Esophagus muscularis mucosa (tissue), 4 donors: Measurements from ENCODE around the gene RNF157. TPM values are rescaled to one million over a fixed set of nuclear protein-coding genes. Genes with fewer than 3 reads are reported as not detected.
A peak's percentile ranks its signal among the peaks of the same experiment; 100 is the strongest.
"Not testable (repeated sequence)": the region's sequence is repeated elsewhere in the genome, so short reads cannot be mapped to it uniquely, and the experiment has no call there.

ENCODE experiments used
- DNase-seq: peaks from one replicate; pipeline ENCODE4 v3.0.0-alpha.2; 2017; ENCODE audit errors: extremely low spot score
- H3K27ac ChIP-seq, 4 donors: fragments of 200-600 bp; sonication (generic); replicated peaks in 1 of 4; 1 replicate in 3 of 4; 2 replicates in 1 of 4; pipeline ENCODE4 v1.5.1; 2016 to 2019; ENCODE audit warnings: mild to moderate bottlenecking in 1 of 4
- H3K27me3 ChIP-seq, 4 donors: fragments of 200-600 bp; sonication (generic); one replicate each; pipeline versions ENCODE4 v1.5.1 to v1.6.0; 2016 to 2019
- H3K36me3 ChIP-seq, 4 donors: fragments of 200-600 bp; sonication (generic); one replicate each; pipeline ENCODE4 v1.5.1; 2016 to 2019
- H3K4me1 ChIP-seq, 4 donors: fragments of 200-600 bp; sonication (generic); one replicate each; pipeline ENCODE4 v1.5.1; 2016 to 2019
- H3K4me3 ChIP-seq, 4 donors: fragments of 200-600 bp; sonication (generic); 1 replicate in 2 of 4; 2 replicates in 2 of 4; pipeline ENCODE4 v1.5.1; 2016 to 2019; ENCODE audit warnings: mild to moderate bottlenecking in 4 of 4, moderate library complexity in 1 of 4
- H3K9me3 ChIP-seq, 4 donors: fragments of 200-600 bp; sonication (generic); 1 replicate in 3 of 4; 2 replicates in 1 of 4; pipeline ENCODE4 v1.5.1; 2016 to 2019
- CTCF ChIP-seq, 3 experiments: fragments of 200-600 bp in 2 of 3; fragments of 450-650 bp in 1 of 3; sonication (generic) in 2 of 3; IDR thresholded peaks; one replicate each; pipeline ENCODE4 v1.5.1; 2017 to 2019; ENCODE audit warnings: antibody characterized with exemption in 3 of 3, mild to moderate bottlenecking in 2 of 3, moderate library complexity in 1 of 3
- EP300 ChIP-seq: sonication (generic); formaldehyde crosslinking; IDR thresholded peaks from one replicate; pipeline ENCODE4 v1.6.1; 2017; ENCODE audit warnings: antibody characterized with exemption
- POLR2A ChIP-seq: fragments of 450-650 bp; IDR thresholded peaks from one replicate; pipeline ENCODE4 v1.6.1; 2017; ENCODE audit warnings: antibody characterized with exemption, moderate library complexity, mild to moderate bottlenecking, low read depth
- POLR2AphosphoS5 ChIP-seq, 2 donors: sonication (generic); formaldehyde crosslinking; IDR thresholded peaks; one replicate each; pipeline ENCODE4 v1.6.1; 2017; ENCODE audit warnings: antibody characterized with exemption in 2 of 2
- whole genome bisulfite sequencing: methylation state at CpG from one replicate; pipeline ENCODE4 v1.1.5; 2018; 5-methylcytosine and 5-hydroxymethylcytosine counted together
- intact Hi-C: fragments of 100-400 bp; cut with DNase I; formaldehyde crosslinking; loops from one replicate; pipeline ENCODE4 v1.15.1; 2023
- total RNA-seq, 4 donors: library from RNA; depleted of rRNA; stranded (reverse); fragments of >200 nt; gene quantifications; one replicate each; pipeline versions ENCODE4 v1.1.0 to v1.2.1, GENCODE V29; 2016

Gene RNF157
- total RNA-seq, 4 donors from 2014 or later, result 2.1 to 8.1 (median 4.8) TPM

- no peaks in the 10 kb centered on the region for H3K36me3 ChIP-seq
- peaks cover 13 to 26% (median 22%) of the 10 kb centered on the region in 4 donors for H3K4me1 ChIP-seq
- intact Hi-C loops, result no loop called here
- TF ChIP-seq POLR2A (no peak), CTCF (IDR thresholded peaks at IDR 0.05) (no peak), POLR2AphosphoS5 (IDR thresholded peaks at IDR 0.05) (no peak), EP300 (no peak)
- no peaks in the 10 kb centered on the region for H3K9me3 ChIP-seq
- H3K27me3 ChIP-seq, result no peaks in the 10 kb centered on the region
- 89% methylated on average over 7 of the region's 7 CpGs for WGBS
- peak overlapping the region in 3 of 4 donors; percentile 25 to 44 (median 37) for H3K27ac ChIP-seq
- no peak for DNase-seq
- no peak overlapping the region for H3K4me3 ChIP-seq
Measured at GRCh38 chr17:76260220-76260619, 19.9 kb upstream of the RNF157 start.

- H3K36me3 ChIP-seq, H3K4me3 ChIP-seq, H3K9me3 ChIP-seq, DNase-seq, H3K27ac ChIP-seq, intact Hi-C loops: not testable (repeated sequence)
- peaks cover 0 to 20% (median 18%) of the 10 kb centered on the region in 4 donors for H3K4me1 ChIP-seq
- H3K27me3 ChIP-seq, result peaks cover 0 to 18% (median 0%) of the 10 kb centered on the region in 4 donors
- 79% methylated on average over 19 of the region's 19 CpGs for WGBS
Measured at GRCh38 chr17:76256430-76257050, 16.2 kb upstream of the RNF157 start.

GRCh38 chr17:76255801-76256429 is 15.6 kb upstream of the RNF157 start:
- DNase-seq, result no peak
- peaks cover 0 to 25% (median 0%) of the 10 kb centered on the region in 4 donors for H3K27me3 ChIP-seq
- H3K4me1 ChIP-seq, result peaks cover 0 to 23% (median 18%) of the 10 kb centered on the region in 4 donors
- TF ChIP-seq CTCF (IDR thresholded peaks at IDR 0.05), result no peak
- no peak for TF ChIP-seq POLR2A
- no peak for TF ChIP-seq POLR2AphosphoS5 (IDR thresholded peaks at IDR 0.05)
- TF ChIP-seq EP300, result no peak
- intact Hi-C loops, result no loop called here
- no peak overlapping the region for H3K4me3 ChIP-seq
- no peaks in the 10 kb centered on the region for H3K36me3 ChIP-seq
- WGBS, result 65% methylated on average over 6 of the region's 6 CpGs
- H3K27ac ChIP-seq, result no peak overlapping the region
- no peaks in the 10 kb centered on the region for H3K9me3 ChIP-seq

GRCh38 chr17:76254275-76254674 is 14.0 kb upstream of the RNF157 start:
- no peaks in the 10 kb centered on the region for H3K36me3 ChIP-seq
- intact Hi-C loops, result no loop called here

More at GRCh38 chr17:76254275-76254674, 14.0 kb upstream of the RNF157 start:
- no peak for DNase-seq
- Histone ChIP-seq H3K27ac (no peak overlapping the region), H3K27me3 (peaks cover 0 to 32% (median 0%) of the 10 kb centered on the region in 4 donors), H3K4me3 (no peak overlapping the region), H3K4me1 (peaks cover 0 to 23% (median 10%) of the 10 kb centered on the region in 4 donors), H3K9me3 (no peaks in the 10 kb centered on the region)
- TF ChIP-seq EP300 (no peak), POLR2A (no peak), POLR2AphosphoS5 (IDR thresholded peaks at IDR 0.05) (no peak), CTCF (IDR thresholded peaks at IDR 0.05) (no peak)
- WGBS, result 75% methylated on average over 5 of the region's 5 CpGs
